GM20431 (cell line): ENCODE data around the gene PLD3.
"Not testable (repeated sequence)": the region's sequence is repeated elsewhere in the genome, so short reads cannot be mapped to it uniquely, and the experiment has no call there.

Experiments
- in situ Hi-C: fragments of 300-500 bp; cut with MseI, MboI; formaldehyde crosslinking; loops from one replicate; pipeline ENCODE4 v1.15.0; 2020; ENCODE audit warnings: low sequenced_read_pairs; ENCODE audit not compliant: unreplicated experiment

The PLD3 gene

DNA sequence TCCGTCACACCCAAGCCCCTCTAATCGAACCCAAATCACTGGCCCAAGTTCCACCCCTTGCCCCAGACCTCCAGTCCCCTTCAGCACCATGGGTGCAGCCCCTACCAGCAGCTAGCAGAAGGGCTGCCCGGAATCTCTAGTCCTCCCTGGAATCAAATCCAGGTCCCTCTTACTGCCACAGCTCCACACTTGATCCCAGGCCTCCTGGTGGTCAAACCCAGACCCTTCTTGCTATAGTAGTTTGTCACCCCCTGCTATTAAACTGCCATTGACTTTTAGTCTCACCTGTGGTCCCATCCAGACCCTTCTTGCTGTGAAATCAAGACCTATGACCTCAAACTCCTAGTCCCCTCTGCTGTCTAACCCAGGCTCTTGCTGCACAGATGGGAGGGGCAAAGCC, 32.8 kb downstream of the PLD3 start:
- in situ Hi-C loops: no loop called here

DNA sequence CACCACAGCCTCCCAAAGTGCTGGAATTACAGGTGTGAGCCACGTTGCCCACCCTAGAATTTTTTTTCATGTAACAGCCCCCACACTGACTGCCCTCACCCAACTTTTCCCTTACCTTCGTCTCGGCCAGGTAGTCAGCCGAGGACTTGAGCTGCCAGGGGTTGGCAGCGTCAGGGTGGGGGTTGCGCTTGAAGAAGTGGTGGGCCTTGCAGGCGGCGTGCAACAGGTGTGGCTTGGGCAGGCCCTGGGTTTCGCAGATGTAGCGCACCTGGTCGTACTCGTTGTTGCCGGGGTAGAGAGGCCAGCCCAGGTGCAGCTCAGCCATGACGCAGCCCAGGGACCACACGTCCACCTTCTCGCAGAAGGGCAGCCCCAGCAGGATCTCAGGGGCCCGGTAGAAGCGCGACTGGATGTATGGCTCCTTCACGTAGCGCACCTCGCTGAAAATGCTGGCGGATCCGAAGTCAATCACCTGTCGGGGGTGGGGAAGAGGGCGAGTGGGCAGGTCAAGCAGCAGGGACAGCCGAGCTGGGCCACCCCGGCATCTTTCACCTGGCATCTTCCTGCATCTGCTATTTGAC, 35.3 kb downstream of the PLD3 start:
- in situ Hi-C loops: no loop called here

DNA sequence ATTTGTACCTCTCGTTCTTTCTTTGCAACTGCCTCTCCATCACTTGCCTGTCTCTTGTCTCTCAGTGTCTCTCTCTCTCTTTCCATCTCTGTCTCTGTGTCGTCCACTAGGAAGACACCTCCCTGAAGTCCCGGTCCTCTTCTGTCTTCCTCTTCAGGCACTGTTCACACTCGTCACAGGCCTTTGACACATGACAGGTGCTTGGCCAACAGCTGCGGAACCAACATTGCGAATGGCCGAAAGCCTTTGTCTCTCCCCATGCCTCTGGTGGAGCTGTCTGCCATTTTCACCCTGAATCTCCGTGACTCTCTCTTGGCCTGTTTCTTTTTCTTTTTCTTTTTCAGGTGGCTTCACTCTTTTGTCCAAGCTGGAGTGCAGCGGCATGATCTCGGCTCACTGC, 38.7 kb downstream of the PLD3 start:
- in situ Hi-C loops: no loop called here

DNA sequence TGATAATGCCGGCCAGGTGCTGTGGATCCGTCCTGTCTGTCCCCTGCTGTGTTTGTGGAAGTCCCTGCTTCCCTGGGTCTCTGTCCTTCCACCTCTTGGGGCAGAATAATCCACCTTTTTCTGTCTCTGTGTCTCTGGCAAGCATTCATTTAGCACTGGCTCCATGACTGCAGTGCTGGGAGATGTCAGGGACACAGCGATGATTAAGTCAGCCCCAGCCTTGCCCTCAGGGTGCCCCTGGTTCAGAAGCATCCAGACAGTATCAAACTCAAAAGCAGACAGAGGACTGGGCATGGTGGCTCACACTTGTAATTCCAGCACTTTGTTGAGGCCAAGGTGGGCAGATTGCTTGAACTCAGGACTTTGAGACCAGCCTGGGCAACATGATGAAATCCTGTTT, 40.0 kb downstream of the PLD3 start:
- in situ Hi-C loops: no loop called here

DNA sequence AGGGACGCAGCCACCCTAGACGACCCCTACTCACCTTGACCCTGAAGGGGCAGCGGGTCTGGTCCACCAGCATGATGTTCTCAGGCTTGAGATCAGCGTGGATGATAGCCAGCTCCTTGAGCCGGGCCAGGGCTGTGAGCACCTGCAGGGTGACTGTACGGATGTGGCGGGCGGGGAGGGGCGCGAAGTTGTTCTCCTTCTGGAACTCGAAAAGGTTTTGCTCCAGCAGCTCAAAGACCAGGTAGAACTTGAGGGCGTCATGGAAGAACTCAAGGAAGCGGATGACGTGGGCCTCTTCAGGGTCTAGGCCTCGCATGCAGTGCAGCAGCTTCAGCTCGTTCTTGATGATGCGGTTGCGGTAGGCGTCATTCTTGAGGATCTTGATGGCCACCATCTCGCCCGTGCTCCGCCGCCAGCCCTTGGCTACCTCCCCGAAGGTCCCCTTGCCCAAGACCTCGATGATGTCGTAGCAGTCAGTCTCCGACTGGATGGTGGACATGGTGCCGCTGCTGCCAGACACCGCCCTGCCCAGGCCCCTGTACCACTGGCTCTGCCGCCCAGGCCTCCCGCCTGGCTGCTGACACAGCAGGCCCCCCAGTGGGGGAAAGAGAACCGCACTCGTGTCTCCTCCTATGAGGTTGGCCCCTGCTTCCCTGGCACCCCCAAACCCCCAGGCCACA, 41.0 kb downstream of the PLD3 start:
- in situ Hi-C loops: no loop called here

DNA sequence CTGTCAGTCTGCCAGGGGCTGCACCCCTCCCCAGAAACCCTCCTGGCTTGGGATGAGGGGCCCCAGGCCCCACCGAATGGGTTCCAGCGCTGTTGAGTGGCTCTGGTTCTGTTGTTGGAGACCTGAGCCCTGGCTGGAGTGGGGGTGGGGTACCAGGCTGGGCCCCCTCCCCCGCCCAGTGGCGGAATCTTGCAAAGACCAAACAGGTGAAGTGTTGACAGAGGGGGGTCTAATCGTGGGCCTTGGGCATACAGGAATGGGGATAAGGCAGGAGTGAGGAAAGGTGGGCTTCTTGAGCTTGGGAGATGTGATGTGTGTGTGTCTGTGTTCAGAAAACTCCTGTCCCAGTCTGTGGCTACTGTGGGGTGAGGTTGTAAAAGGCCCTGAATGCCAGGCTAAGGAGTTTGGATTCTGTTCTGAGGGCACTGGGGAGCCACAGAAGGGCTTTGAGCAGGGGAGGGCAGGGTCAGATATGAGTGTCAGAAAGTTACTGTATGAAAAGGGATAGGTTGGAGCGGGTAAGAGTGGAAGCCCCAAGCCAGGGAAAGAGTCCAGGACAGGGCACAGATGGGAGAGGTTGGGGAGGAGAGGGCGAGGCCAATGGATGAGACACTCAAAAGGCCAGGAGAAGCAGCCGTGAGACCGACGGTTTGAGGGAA, 41.7 kb downstream of the PLD3 start, which contains the start of gene HIPK4:
TSS of gene HIPK4 (minus strand) at position 98 of the 659 bp plus-strand sequence. CDS start 279 bp downstream, outside the sequence.
- in situ Hi-C loops: no loop called here

DNA sequence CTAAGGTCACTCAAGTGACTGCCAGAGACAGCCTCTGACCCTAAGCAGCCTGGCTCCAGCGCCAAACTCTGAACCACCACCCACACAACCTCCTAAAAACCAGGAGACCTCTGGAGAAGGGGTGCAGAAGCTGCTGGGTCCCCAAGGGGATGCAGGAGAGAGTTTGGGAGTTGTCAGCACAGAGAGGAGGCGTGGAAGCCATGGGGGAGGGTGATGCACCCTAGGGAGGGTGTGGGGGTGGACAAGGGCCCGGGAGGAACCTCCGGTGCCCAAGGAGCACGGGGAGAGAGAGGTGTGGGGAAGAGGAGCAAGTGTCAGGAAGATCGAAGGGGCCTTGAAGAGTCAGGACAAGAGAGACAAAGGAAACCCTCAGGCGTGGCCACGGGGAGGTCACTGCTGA, 43.6 kb downstream of the PLD3 start:
- in situ Hi-C loops: no loop called here

DNA sequence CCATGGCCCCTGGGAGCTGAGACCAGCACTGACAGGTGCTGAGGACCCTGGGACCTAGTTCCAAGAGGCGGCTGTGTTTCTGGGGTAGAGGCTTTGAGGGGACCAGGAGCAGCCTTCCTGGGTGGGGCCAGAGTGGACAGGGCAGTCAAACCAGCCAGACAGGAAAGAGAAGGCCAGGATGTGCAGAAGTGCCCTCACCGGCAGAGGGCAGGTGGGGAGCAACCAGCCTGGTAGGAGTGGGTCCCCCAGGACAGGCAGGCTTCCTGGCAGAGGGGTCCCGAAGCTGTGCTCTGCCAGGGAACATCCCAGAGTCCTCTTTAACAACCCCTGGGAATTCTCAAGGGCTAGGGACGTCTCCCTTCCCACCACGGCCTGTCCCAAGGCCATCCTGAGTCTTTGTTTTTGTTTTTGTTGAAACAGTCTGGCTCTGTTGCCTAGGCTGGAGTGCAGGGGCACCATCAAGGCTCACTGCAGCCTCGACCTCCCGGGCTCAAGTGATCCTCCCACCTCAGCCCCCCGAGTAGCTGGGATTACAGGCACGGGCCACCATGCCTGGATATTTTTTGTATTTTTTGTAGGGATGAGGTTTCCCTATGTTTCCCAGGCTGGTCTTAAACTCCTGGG, 44.5 kb downstream of the PLD3 start:
- in situ Hi-C loops: no loop called here

DNA sequence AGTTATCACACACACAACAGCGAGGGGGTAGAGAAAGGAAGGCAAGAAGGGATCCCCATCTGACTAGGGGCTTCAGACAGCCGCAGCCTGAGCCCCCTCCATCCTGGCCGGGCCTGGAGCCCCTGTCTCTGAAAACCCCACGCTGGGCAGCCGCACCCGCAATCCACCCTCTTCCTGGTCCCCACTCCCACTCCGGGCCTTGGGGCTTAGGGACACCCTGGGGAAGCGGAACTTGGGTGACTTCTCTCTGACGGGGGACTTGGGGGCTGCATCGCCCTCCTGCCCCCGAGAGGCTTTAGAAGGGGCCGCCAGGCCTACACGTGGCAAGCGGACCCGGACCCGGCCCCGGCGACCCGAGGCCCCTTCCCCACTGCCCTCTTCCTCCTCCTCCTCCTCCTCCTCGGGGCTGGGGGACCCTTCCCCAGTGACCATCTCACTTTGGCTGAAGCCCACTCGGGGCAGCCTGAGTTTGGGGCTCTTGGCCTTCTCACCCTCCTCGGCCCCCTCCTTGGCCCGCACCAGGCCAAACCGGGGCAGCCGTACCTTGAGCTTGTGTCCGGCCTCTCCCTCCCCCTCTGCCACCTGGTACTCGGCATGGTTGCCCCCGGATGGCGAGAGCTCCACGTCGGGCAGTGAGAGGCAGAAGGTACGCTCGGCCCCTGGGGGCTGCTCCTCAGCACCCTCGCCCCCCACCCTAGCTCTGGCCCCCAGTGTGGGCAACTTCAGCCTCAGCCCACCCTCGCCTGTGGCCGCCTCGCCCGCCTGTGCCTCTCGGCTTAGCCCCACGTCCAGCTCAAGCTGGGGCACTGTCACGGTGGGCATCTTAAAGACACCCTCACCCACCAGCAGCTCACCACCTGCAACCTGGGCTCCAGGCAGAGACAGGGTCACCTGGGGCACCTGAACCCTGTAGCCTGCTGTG, 45.7 kb downstream of the PLD3 start:
- in situ Hi-C loops: no loop called here

DNA sequence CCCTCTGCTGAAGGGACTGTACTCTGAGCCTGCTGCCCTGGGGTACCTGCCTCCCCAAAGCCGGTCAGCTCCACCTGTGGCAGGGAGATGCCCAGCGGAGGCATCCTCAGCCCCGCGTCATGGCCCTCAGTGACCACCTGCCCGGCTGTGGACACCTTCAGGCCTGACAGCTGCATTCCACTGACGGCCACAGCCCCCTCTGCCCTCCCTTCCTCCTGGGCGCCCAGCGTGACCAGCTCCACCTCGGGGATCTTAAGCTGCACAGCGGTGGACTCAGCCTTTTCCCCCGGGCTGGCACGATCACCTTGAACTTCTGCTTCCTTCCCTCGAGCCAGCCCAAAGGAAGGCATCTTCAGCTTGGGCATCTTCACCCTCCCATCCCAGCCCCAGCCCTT, 46.3 kb downstream of the PLD3 start:
- in situ Hi-C loops: no loop called here

DNA sequence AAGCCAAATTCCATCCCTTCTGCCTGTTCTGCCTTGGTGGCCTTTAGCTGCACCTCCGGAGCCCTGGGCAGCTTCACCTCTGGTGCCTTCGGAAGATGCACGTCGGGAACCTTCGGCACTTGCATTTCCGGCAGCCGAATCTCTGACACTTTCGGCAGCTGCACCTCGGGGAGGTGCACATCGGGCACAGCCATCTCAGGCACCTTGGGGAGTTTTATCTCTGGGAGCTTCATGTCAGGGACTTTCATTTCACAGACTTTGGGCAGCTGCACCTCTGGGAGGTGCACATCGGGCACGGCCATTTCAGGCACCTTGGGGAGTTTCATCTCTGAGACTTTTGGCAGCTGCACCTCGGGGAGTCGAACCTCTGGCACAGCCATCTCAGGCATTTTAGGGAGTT, 47.5 kb downstream of the PLD3 start:
- in situ Hi-C loops: no loop called here

DNA sequence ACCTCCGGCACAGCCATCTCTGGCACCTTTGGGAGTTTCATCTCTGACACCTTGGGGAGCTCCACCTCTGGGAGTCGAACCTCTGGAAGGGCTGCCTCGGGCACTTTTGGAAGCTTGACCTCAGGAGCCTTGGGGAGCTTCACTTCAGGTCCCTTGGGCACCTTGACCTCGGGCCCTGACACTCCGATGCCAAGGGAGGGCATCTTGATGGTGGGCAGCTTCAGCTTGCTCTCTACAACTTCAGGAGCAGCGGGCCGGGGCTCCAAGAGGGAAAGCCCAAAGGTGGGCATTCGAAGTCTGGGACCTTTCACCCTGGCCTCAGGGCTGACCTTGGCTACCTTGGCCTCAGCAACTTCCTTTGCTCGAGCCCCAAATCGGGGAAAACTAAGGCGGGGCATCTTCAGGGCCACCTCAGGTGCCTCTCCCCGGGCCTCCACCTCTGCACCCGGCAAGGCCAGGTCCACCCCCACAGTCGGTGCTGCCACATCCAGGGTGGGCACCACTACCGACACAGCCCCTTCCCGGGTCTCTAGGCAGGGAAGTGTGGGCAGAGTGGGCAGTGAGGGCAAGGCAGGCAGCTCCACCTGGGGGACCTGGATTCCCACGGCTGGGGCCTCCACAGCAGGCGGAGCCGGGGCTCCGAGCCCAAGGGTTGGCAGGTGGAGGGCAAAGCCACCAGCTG, 48.5 kb downstream of the PLD3 start:
- in situ Hi-C loops: no loop called here

DNA sequence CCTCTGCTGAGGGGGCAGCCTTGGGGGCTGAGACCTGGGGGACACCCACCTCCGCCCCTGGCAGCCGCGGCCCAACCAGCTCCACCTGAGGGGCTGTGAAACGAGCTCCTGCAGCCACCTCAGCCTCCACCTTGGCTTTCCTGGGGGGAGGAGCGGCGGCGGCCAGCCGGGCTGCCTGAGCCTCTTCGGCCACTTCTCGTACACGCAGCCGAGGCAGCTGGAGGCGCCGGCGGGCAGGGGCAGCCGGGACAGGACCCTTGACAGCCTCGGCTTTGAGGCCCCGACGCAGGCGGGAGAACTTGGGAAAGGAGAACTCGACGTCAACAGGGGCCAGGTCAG, 49.0 kb downstream of the PLD3 start:
- in situ Hi-C loops: no loop called here

DNA sequence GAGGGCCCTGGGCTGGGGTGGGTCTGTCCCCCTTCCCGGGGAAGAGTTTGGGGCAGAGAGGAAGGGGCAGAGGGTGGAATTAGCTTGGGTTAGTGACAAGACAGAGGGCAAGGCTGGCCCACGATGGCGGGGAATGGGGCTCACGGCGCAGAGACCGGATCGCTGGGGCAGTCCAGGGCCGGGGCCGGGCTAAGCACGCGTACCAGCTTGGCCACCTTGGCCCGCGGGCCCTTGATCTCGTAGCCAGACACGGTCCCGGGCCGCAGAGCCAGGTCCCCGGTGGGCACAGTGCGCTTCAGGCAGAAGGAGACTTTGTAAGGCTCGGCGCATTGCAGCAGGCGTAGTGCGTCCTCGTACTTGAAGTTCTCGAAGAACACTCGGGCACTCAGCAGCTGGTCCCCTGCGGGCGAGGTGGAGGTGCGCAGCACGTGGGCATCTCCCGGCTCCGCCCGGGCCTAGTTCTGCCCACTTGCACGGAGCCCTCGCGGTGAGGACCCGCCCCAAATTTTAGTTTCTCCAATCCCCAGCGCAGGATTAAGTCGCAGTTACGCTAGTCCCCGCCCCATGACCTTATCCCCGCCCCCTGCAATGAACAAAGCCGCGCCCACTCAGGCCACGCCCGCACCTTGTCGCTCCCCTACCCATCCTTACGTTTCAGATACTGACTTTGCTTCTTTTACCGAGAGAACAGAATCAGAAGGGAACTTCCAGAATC, 50.1 kb downstream of the PLD3 start:
- in situ Hi-C loops: no loop called here

DNA sequence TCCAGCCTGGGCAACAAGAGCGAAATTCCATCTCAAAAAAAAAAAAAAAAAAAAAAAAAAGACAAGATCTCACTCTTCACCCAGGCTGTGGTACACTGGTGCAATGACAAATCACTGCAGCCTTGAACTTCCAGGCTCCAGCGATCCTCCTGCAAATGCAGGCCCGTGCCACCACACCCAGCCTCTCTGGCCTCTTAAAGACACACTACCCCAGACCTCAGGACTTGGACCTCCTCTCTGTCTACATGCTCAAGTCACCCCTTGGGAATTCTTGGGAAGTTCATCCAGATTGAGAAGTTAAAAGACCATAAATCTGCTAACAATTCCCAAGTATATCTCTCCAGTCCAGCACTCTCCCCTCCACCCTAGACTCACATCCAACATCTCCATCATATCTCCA, 52.1 kb downstream of the PLD3 start:
- in situ Hi-C loops: no loop called here

DNA sequence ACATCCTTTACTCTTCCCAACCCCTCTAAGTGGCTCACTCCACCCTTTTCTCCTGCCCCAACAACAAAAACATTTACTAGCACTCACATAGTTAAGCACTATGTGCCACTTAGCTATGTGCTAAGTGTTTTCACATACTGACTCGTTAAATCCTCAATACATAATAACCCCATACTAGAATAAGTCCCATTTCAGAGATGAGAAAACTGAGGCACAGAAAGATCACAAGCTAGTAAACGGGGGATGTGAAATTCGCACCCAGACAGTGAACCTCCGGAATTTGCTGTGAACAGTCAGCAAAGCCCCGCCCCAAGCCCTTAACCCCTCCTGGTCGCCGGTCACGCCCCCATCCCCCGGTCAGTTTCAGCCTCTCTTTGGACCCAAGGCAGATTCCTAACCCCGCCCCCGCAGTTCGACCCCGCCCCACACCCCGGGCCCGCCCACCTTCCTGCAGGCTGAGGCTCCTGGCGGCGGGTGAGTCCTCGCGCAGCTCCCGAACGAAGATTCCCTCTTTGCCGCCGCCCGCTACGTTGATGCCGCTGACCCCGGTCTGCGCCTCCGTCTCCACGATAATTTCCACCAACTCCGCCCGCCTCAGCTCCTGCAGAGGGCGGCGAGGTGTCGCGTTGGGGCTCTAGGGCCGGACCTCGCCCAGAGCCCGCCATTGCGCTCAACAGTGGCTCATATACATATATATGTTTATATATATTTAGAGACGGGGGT, 54.9 kb downstream of the PLD3 start:
- in situ Hi-C loops: no loop called here

DNA sequence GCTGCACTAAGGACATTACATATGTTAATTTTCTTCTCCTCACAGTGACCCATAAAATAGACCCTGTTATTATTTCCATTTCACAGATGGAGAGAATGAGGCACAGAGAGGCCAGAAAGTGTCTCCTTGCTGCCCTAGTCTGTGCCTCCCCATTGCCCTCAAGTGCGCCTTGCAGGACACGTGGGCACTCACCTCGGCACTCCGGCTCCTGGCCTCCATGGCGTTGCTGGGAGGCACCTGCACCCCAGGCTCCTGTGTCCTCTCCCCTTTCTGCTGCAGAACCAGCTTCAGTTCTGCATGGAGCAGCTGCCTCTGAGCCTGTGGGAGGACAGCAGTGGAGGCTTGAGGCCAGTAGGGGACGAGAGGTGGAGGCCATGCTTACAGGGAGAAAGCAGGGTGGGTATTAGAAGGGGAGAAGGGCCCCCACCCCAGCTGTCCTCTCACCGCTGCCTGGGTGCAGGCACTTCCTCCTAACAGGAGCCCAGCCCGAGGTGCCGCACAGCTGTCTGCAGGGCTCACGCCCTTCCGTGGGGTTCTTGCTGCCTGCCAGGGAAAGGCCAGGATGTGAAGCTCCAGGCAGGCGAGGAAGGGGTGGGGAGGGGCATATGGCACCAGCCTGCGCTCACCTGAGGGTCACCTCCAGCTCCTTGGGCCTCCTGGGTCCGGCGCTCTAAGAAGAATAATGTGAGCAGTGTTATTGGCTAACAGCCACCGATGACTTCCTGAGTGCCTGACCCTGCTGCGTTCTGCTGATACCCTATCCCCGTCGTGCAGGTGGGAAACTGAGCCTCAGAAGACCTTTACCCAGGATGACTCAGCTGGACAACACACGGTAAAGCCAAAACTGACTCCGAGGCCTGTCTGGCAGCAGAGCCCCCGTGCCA, 59.5 kb downstream of the PLD3 start:
- in situ Hi-C loops: no loop called here

DNA sequence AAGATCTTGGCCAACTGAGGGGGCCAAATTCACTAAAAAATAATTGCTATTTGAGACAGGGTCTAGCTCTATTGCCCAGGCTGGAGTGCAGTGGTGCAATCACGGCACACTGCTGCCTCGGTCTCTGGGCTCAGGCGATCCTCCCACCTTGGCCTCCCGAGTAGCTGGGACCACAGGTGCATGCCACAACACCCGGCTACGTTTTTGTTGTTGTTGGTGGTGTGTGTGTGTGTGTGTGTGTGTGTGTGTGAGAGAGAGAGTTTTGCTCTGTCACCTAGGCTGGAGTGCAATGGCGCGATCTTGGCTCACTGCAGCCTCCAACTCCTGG, 60.1 kb downstream of the PLD3 start:
- in situ Hi-C loops: not testable (repeated sequence)
